Activated CD4-positive, CD25-positive, alpha-beta regulatory T cell treated with anti-CD3 and anti-CD28 coated beads, Interleukin-2, amount 50 U/mL, for 72 hours (primary cell): ENCODE data around the gene UBL5.

Experiments used
- DNase-seq: peaks from one replicate; pipeline ENCODE4 v3.0.0; 2021

Gene UBL5

DNA sequence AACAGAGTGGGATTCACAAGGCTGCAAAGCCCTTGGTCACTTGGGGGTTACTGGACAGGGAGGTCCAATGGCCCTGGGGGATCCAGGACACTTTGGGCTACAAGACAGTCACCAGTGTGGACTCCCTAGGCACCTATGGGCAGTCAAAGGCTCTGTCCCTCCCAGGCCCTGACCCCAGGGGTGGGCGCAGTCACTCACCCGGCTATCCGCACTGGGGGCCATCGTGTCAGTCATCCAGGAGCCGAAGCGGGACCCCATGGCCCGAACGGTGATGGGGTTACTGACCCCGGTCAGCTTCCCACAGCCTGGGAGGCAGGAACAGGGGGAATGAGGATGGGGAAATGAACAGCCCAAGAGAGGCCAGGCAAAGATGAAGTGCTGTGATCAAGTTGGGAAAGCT lies 28.9 kb downstream of the UBL5 start:
- no peak for DNase-seq

DNA sequence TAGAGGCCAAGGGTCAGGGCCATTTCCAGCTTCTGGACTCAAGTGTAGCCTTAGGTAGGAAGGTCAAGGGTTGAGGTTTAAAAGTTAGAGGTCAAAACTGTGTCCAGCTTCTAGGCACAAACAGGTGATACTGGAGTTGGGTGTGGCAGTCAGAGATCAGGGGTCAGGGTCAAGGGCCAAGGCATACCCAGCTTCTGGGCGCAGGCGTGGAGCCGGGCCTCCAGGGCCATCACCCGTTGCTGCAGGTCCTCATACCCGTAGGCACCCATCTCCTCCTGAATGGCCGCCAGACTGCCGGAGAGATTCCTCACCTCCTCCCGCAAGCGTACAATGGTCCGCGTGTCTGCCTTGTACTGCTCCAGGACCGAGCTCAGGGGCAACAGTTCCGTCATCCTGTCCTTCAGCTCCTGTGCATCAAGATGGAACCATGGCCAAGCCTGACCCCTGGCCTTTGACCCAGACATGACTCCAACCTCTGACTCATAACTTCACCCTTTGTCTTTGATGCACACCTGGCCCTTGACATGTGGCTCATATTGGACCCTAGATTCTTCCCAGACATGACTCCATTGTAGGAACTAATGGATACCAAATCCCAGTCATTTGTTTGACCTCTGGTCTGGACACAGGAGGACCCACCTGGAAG lies 29.5 kb downstream of the UBL5 start:
- no peak for DNase-seq

DNA sequence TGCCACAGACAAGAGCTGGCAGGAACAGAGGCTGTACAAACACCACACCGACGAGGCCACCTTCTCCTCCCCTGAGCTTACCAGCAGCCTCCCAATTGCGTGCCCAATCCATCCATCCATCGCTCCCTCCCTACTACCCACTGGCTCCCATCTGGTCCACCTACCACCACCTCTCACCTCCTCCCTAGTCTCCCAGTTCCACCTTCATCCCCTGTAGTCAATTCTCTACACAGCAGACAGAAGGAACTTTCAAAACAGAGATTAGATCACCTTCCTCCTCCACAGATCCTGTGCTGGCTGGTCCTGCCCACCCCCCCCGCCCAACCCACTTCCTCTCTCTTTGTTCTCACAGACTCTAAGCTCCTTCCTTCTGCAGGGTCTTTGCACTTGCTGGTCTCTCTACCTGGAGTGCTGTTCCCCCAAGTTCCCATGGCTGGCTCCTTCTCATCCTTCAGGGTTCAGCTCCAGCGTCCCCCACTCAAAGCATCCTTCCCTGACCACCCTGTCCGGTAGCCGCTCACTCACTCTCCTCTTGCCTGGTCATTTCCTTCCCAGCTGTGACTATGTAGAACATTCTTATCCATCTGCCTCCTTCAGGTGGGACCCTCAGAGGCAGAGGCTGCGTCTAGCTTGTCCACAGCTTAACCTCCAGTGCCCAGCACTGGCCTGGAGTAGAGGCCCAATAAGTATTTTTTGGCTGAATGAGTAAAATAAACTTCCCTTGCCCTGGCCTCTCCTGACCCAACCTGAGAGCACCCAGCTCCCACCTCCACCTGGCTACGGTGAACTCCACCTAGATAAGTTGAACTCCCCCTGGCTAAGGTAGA lies 30.4 kb downstream of the UBL5 start:
- DNase-seq = no peak

DNA sequence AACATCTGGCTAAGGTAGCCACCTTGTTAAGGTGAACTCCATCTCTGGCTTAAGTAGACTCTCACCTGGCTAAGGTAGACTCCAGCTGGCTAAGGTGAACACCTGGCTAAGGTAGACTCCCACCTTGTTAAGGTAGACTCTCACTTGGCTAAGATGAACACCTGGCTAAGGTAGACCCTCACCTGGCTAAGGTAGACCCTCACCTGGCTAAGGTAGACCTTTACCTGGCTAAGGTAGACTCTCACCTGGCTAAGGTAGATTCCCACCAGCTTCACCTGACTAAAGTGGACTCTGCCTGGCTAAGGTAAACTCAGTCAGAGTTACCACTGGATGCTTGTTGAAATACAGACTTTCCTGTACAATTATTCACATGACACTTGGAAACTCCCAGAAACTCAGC lies 31.0 kb downstream of the UBL5 start:
- no peak for DNase-seq

DNA sequence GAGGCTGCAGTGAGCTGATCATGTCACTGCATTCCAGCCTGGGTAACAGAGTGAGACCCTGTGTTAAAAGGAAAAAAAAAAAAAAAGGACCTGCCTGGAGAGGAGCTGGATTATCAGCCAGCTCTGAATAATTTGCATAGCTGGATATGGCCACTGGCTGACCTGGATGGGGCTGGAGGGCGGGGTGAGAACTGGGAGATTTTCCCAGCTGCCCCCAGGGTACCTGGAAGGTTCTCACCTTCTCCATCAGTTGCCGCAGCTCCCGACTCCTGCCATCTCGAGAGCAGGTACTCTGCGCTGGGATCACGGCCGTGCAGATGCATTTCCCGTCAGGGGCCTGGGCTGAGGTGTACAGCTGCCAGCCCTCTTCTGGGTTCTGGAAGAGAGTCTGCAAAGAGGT lies 32.7 kb downstream of the UBL5 start:
- DNase-seq = no peak

DNA sequence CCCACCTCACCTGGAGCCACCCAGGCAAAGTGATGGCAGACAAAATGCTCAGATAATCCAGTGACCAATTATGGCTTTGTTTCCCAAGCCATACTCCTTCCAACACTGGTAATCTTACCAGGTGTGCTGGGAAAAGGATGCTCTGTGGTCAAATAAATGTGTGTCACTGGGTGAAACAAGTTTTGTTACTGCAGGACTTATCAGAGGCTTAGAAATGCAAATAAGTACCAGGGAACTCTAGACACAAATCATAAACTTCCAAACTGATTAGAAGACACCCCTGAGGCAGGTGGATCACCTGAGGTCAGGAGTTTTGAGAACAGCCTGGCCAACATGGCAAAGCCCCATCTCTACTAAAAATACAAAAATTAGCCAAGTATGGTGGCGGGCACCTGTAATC lies 33.8 kb downstream of the UBL5 start:
- no peak for DNase-seq

DNA sequence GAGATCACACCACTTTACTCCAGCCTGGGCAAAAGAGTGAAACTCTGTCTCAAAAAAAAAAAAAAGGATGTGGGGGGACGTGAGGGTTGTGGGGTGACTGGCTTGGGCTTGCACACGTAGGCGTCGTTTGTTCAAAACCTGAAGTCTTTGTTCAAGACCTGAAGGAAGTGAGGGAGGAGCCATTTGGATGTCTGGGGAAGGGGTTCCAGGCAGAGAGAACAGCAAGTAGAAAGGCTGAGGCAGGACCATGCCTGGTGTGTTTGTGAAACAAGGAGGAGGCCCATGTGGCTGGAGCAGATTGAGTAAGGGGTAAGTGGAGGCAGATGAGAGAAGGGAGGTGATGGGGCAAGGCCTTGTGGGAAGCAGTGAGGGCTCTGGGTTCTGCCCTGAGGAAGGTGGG lies 35.2 kb downstream of the UBL5 start:
- DNase-seq = no peak

DNA sequence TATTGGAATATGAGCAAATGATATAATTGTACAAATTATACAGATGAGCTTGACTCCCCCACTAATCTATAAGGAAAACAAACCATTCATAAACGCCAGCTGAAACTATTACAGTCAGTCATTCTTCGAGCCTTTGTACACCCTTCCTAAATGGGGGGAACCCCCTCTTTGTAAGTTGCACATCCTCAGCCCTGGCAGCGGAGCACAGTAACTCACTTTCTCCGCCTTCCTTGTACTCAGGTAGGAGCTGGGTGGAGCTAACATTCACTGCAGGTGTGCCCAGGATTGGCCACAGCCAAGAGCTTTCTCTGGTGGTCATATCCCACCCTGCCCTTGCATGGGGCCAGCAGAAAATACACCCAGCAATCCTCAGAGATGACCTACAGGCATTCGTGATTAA lies 36.0 kb downstream of the UBL5 start:
- no peak for DNase-seq

DNA sequence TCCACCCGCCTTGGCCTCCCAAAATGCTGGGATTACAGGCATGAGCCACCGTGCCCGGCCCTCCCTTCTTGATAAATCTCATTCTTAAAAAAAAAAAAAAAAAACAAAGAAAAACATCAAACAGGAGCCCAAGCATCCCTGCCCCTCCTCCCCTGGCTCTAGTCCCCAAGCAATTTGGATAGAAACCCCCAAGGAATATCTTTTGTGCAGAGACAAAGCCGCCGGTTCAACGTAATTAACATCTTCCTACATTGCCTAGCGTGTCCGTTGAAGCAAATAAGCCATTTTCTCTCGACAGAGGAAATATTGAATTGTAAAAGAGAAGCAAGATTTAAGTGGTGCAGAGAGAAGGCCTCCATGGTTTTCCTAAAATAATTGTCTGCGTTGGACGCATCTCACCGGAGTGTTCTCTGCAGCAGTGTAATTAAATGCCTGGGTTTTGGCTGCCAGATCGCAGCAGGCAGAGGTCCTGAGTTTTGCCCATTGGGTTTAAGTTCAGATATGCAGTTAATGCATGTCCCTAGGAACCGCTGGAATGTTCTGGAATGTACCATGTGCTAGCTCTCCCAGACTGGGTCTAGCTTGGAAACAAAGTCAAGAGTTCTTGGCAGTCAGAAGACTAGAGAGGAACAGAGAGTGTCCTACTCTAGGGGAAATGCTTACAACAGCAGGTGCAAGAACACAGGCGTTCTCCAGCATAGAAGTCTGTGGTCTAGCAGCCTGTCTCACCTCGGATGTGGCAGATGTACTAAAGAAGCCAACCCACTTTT lies 38.2 kb downstream of the UBL5 start:
- no peak for DNase-seq

DNA sequence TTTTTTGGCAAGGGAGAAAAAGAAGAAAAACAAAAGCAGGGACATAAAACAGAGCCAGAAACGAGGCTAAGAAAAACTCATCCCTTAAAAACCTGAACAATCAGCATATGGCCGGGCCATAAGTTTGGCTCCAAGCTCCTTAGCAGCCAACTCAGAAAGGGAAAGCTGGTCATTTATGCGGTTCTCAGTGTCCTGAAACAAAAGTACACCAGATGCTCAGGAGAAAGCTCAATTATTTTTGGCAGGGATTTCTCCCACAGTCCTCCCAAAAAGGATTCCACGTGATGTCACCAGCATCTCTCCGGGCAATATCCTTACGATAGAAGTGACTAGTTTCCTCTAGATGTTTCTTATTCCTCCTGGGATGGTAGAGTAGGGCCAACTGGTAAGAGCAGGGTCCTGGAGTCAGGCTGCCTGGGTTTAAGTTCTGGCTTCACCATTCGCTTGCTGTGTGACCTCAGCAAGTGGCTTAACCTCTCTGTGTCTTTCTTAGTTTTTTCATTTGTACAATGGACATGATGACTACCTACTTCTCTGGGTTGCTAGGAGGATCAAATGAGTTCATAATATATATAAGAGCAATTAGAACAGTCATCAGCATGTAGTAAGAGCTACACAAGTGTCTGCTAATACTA lies 41.4 kb downstream of the UBL5 start:
- DNase-seq = no peak

DNA sequence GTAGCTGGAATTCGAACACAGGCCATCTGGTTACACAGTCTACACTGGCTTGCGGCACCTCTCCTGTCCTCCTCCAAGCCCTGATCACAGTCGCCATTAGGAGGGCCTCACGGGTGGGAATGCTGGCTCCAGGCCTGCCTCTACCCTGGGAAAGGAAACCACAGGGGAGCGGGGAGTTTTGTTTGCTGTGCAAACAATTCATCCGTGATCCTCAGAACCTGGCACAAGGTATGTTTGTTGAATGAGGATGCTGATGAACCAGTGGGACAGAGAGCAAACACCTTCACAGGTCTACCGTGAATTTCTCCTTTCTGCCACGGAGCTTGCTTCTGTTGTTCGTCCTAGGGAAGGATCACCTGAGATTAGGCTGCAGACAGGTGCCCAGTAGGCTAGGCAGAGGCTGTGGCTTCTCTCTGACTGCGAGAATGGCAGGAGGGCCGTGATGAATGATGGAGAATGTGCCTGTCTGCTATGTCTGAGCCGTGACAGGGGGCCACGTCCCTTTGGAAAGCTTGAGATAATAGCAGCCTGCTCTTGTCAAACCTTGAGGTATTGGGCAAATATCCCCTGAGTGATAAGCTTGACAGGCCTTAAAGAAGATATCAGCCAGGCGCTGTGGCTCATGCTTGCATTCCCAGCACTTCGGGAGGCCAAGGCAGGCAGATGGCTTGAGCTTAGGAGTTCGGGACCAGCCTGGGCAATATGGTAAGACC lies 44.1 kb downstream of the UBL5 start:
- no peak for DNase-seq

DNA sequence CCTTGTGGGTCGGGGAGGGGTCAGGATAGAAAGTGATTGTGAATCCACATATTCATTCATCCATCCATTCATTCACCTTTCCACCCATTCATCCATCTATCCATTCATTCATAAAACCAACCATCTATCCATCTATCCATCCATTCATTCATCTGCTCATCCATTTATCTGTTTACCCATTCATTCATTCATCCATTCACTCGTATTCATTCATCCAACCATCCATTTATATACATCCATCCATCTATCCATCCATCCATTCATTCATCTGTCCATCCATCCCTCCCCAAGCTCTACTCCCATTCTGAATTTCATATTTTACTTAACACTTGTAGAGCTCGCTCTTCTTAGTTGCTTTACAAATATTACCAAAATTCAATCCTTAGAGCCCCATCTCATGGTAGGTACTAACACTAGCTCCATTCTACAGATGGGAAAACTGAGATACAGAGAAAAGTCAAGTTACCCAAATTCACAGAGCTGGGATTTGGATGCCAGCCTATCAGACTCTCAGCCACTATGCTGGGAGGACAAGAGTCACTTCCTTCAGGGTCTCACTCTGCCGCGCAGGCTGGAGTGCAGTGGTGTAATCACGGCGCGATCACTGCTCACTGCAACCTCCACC lies 45.0 kb downstream of the UBL5 start:
- DNase-seq = no peak

DNA sequence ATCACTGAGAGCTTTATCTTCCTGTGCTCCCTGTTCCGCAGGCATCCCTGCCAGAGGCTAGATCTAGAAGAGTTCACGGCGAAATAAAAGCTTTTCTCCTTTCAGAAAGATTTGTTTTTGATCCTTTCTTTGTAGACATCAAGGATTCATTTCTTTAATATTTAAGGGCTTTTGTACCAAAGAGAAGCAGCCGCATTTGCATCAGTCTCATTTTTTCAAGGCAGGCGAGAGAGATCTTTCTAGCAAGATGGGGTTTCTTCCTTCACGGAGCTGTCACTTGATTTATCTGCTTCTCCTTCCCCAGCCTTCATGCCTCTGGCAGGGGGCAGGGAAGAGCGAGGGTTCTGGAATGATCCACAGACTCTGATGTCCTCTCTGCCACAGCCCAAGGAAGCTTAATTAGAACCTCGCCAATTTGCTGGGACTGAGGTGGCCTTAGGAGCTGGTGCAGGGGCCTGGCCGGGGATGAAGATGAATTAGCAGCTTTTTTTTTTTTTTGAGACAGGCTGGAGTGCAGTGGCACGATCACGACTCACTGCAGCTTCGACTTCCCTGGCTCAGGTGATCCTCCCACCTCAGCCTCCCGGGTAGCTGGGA lies 47.4 kb downstream of the UBL5 start:
- DNase-seq = no peak

DNA sequence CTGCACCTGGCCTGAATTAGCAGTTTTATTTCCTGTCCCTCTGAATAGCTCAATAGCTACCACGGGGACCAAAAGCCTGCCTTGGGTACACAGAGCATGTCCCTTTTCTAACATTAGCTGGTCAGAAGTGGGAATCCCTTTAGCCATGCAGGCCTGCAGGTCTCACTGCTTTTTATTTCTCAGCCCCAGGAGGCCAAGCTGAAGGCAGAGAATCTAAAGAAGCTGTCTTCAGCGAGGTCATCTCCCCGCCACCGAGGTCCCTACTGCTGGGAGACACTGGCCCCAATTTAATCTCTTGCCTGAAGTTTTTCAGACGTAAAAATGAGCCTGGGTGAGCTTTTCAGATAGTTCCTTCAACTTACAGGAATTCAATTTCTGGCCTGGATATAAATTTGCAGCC lies 48.1 kb downstream of the UBL5 start:
- DNase-seq = no peak

DNA sequence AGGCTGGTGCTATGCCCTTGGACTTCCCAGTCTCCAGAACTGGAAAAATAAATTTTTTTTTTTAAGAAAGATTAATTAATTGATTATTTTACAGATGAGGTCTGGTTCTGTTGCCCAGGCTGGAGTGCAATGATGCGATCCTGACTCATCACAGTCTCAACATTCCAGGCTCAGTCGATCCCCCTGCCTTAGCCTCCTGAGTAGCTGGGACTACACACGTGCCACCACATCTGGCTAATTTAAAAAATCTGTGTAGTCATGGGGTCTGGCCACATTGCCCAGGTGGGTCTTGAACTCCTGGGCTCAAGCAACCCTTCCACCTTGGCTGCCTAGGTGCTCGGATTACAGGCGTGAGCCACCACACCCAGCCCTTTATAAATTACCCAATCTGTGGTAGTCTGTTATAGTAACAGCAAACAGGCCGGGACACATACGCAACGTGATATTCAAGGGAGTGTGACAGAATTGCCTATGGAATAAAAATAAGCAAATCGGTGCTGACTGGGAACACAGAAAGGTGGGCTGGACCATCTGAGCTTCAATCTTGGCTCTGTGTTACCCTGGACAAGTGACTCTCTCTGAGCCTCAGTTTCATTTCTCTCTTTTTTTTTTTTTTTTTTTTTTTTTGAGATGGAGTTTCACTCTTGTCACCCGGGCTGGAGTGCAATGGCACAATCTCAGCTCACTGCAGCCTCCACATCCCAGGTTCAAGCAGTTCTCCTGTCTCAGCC lies 50.2 kb downstream of the UBL5 start:
- DNase-seq = no peak

DNA sequence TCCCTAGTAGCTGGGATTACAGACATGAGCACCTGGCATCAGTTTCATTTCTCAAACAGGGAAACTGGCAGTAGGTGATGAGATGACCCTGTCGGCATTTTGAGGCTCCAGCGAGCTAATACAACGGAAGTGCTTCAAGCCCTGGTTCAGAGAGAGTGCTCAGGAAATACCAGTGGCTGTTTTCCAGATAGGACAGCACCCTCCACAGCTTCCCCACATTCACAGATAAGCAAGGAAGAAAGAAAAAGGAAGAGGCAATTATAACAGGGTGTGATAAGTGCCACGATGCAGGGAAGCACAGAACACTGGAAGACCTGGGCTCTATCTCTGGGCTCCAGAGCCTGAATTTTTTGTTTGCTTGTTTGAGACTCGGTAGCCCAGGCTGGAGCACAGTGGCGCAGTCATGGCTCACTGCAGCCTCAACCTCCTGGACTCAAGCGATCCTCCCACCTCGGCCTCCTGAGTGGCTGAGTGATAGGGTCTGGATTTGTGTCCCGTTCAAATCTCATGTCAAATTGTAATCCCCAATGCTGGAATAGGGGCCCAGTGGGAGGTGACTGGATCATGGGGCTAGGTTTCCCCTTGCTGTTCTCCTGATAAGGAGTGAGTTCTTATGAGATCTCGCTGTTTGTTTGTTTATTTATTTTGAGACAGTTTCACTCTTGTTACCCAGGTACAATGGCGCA lies 50.9 kb downstream of the UBL5 start:
- DNase-seq = no peak
